ENCODE results near the gene KLHDC7A.
"Not testable (repeated sequence)": the region's sequence is repeated elsewhere in the genome, so short reads cannot be mapped to it uniquely, and the experiment has no call there.

The KLHDC7A gene

GRCh38 chr1:18447509-18448220, 33.1 kb upstream of the KLHDC7A start:
- no peak overlapping the region for H3K4me3 ChIP-seq (ENCODE audit: control insufficient read depth, low read depth, low read length)
- DNase-seq (ENCODE audit: low read depth), result no peak
- no peak for TF ChIP-seq CTCF (conservative IDR thresholded peaks at IDR 0.05; ENCODE audit: control insufficient read depth, insufficient read depth, low read depth, low read length)

GRCh38 chr1:18448889-18449288, 31.8 kb upstream of the KLHDC7A start:
- DNase-seq (ENCODE audit: low read depth), result no peak
- H3K4me3 ChIP-seq (ENCODE audit: control insufficient read depth, low read depth, low read length), result no peak overlapping the region
- TF ChIP-seq CTCF (conservative IDR thresholded peaks at IDR 0.05; ENCODE audit: control insufficient read depth, insufficient read depth, low read depth, low read length), result no peak

- TF ChIP-seq CTCF (conservative IDR thresholded peaks at IDR 0.05; ENCODE audit: control insufficient read depth, insufficient read depth, low read depth, low read length), result no peak
- DNase-seq (ENCODE audit: low read depth), result peak; percentile 10
- H3K4me3 ChIP-seq (ENCODE audit: control insufficient read depth, low read depth, low read length), result no peak overlapping the region
Observed at GRCh38 chr1:18452550-18452949, 28.2 kb upstream of the KLHDC7A start.

- no peak for DNase-seq (ENCODE audit: low read depth)
- TF ChIP-seq CTCF (conservative IDR thresholded peaks at IDR 0.05; ENCODE audit: control insufficient read depth, insufficient read depth, low read depth, low read length), result no peak
- H3K4me3 ChIP-seq (ENCODE audit: control insufficient read depth, low read depth, low read length), result no peak overlapping the region
Observed at GRCh38 chr1:18458133-18459092, 22.3 kb upstream of the KLHDC7A start.

GRCh38 chr1:18461656-18462055, 19.1 kb upstream of the KLHDC7A start:
- no peak for TF ChIP-seq CTCF (conservative IDR thresholded peaks at IDR 0.05; ENCODE audit: control insufficient read depth, insufficient read depth, low read depth, low read length)
- no peak overlapping the region for H3K4me3 ChIP-seq (ENCODE audit: control insufficient read depth, low read depth, low read length)
- DNase-seq (ENCODE audit: low read depth), result no peak

GRCh38 chr1:18462517-18462916, 18.2 kb upstream of the KLHDC7A start:
- H3K4me3 ChIP-seq (ENCODE audit: control insufficient read depth, low read depth, low read length); DNase-seq (ENCODE audit: low read depth): not testable (repeated sequence)

GRCh38 chr1:18463063-18463462, 17.7 kb upstream of the KLHDC7A start:
- no peak for TF ChIP-seq CTCF (conservative IDR thresholded peaks at IDR 0.05; ENCODE audit: control insufficient read depth, insufficient read depth, low read depth, low read length)
- no peak for DNase-seq (ENCODE audit: low read depth)
- H3K4me3 ChIP-seq (ENCODE audit: control insufficient read depth, low read depth, low read length), result no peak overlapping the region

Measured in fibroblast of mammary gland (primary cell).